Activated naive CD8-positive, alpha-beta T cell treated with anti-CD3 and anti-CD28 coated beads, Interleukin-2, amount 10 ng/mL, durations not matched to agents 7 days and 5 days (primary cell): ENCODE data around the gene SPACA6. TPM values are rescaled to one million over a fixed set of nuclear protein-coding genes. Genes with fewer than 3 reads are reported as not detected.
"Not testable (repeated sequence)": the region's sequence is repeated elsewhere in the genome, so short reads cannot be mapped to it uniquely, and the experiment has no call there.

Experiments used
- ATAC-seq: fragments of 150-1000 bp; cut with Tn5 transposase; one replicate; pipeline ENCODE4 v1.10.0; 2021; ENCODE audit warnings: low read depth, moderate library complexity
- POLR2A ChIA-PET: fragments of 350-600 bp; sonication (Branson Sonifier 250); formaldehyde crosslinking; loops from one replicate; lab custom pipeline; 2021; ENCODE audit warnings: antibody characterized with exemption; lab: Charles Lee
- DNase-seq: peaks from one replicate; pipeline ENCODE4 v3.0.0; 2021
- H3K27ac Mint-ChIP-seq: one replicate; pipeline ENCODE4 v1.8.0; 2022; ENCODE audit warnings: mild to moderate bottlenecking, mixed read lengths
- H3K27me3 Mint-ChIP-seq: one replicate; pipeline ENCODE4 v1.8.0; 2022; ENCODE audit warnings: mild to moderate bottlenecking, moderate library complexity, mixed read lengths
- H3K36me3 Mint-ChIP-seq: one replicate; pipeline ENCODE4 v1.8.0; 2021; ENCODE audit warnings: mild to moderate bottlenecking, mixed read lengths
- H3K4me1 Mint-ChIP-seq: one replicate; pipeline ENCODE4 v1.8.0; 2021; ENCODE audit warnings: mixed read lengths
- H3K4me3 Mint-ChIP-seq: one replicate; pipeline ENCODE4 v1.8.0; 2022; ENCODE audit warnings: mild to moderate bottlenecking, moderate library complexity, mixed read lengths
- H3K9me3 Mint-ChIP-seq: one replicate; pipeline ENCODE4 v1.8.0; 2021; ENCODE audit warnings: mixed read lengths
- total RNA-seq, 2 experiments: library from RNA; stranded (reverse); gene quantifications; one replicate each; pipeline ENCODE4 v1.2.3, GENCODE V29; 2021

SPACA6 gene
- total RNA-seq, 2 experiments from 2014 or later: 4.8 TPM

DNA sequence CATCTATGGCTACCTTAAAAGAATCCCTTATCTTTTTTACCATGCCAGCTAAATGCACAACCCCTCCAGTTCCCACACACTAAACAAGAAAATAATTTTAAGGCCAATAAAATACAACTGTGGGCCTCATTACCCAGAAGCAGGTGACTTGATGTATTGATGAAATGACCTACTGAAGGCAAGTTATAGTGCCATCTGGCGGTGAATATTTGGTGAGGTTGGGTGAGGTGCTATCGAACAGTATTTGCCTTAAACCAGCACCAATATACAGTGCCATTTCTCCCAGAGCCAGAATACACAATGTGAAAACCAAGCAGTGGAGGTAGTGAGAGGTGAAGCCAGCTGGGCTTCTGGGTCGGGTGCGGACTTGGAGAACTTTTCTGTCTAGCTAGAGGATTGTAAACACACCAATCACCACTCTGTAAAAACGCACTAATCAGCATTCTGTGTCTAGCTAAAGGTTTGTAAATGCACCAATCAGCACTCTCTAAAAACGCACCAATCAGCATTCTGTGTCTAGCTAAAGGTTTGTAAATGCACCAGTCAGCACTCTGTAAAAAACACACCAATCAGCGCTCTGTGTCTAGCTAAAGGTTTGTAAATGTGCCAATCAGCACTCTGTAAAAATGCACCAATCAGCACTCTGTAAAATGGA lies 17.1 kb upstream of the SPACA6 start:
- H3K4me1 Mint-ChIP-seq, H3K27me3 Mint-ChIP-seq, DNase-seq, ATAC-seq, H3K4me3 Mint-ChIP-seq, H3K27ac Mint-ChIP-seq, H3K36me3 Mint-ChIP-seq: not testable (repeated sequence)
- peaks cover 11% of the 10 kb centered on the region for H3K9me3 Mint-ChIP-seq
- POLR2A ChIA-PET: interaction anchor here (1.3 kb wide), 1 partner anchor 28 kb away, joined by 4 read pairs; no protein-coding TSS in a partner anchor

DNA sequence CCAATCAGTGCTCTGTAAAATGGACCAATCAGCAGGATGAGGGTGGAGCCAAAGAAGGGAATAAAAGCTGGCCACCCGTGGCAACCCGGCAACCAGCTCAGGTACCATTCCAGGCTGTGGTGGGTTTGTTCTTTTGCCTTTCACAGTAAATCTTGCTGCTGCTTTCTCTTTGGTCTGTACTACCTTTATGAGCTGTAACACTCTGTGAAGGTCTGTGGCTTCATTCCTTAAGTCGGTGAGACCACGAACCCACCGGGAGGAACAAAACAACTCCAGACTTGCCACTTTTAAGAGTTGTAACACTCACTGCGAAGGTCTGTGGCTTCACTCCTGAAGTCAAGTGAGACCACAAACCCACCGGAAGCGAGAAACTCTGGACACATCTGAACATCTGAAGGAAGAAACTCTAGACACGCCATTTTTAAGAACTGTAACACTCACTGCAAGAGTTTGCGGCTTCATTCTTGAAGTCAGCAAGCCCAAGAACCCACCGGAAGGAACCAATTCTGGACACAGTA lies 16.5 kb upstream of the SPACA6 start:
- DNase-seq: no peak
- peaks cover 7% of the 10 kb centered on the region for H3K27me3 Mint-ChIP-seq
- peaks cover 12% of the 10 kb centered on the region for H3K9me3 Mint-ChIP-seq
- peak; percentile 58 for ATAC-seq
- POLR2A ChIA-PET: interaction anchor here (1.3 kb wide), 1 partner anchor 28 kb away, joined by 4 read pairs; no protein-coding TSS in a partner anchor
- peaks cover 6% of the 10 kb centered on the region for H3K4me1 Mint-ChIP-seq
- H3K4me3 Mint-ChIP-seq: no peak overlapping the region
- peak overlapping the region; percentile 63 for H3K27ac Mint-ChIP-seq
- H3K36me3 Mint-ChIP-seq: peaks cover 1% of the 10 kb centered on the region

DNA sequence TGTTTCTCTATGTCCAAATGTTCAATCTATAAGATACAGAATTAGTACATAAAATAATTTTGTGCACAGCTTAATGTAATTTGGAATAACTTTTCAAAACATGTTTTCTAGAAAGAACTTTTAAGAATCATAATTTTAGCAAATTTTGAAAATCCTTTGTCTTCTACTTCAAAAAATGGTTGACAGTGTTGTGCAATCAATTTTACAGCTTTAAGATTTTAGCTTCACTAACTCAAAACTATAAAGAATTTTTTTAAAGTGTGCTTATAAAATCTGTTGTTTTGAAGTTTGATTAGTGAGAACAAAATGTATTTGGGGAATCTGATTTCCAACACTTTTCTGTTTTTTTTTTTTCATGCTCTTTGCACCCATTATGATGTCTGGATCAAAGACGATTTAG lies 12.7 kb upstream of the SPACA6 start:
- POLR2A ChIA-PET: no interaction called here
- peaks cover 14% of the 10 kb centered on the region for H3K9me3 Mint-ChIP-seq
- ATAC-seq: no peak
- peaks cover 6% of the 10 kb centered on the region for H3K4me1 Mint-ChIP-seq
- no peak overlapping the region for H3K27ac Mint-ChIP-seq
- DNase-seq: no peak
- no peak overlapping the region for H3K4me3 Mint-ChIP-seq
- H3K36me3 Mint-ChIP-seq: peaks cover 5% of the 10 kb centered on the region
- H3K27me3 Mint-ChIP-seq: peaks cover 10% of the 10 kb centered on the region

DNA sequence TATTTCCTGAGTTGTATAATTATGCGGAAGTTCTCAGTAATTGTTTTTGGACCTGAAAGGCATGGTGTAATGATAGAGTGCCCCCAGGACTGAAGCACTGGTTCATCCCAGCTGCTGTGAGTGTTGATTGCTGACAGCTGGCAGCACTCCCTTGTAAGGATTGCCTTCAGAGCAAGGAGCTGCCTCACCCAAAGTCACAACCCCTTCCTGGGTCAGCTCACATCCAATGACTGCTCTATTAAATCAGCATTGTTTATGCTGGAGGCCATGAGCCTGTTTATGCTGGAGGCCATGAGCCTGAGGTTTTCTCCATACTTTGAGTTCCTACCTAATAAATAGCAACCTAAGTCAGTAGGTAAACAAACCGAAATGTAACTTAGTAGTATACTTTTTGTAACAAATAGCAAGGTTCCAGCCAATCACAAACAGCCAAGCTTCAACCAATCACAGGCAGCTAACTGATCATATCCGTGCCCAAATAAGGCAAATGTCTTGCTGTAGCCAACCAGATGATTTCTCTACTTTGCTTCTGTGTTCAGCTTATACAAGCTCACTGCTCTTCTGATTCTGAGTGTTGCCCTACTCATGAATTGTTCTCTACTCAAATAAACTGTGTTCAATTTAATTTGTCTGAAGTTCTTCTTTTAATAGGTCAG lies 11.7 kb upstream of the SPACA6 start:
- peaks cover 4% of the 10 kb centered on the region for H3K4me1 Mint-ChIP-seq
- no peak for ATAC-seq
- H3K9me3 Mint-ChIP-seq: peaks cover 14% of the 10 kb centered on the region
- H3K36me3 Mint-ChIP-seq: peaks cover 5% of the 10 kb centered on the region
- no peak for DNase-seq
- POLR2A ChIA-PET: no interaction called here
- H3K27me3 Mint-ChIP-seq: peaks cover 10% of the 10 kb centered on the region
- no peak overlapping the region for H3K4me3 Mint-ChIP-seq
- H3K27ac Mint-ChIP-seq: no peak overlapping the region

DNA sequence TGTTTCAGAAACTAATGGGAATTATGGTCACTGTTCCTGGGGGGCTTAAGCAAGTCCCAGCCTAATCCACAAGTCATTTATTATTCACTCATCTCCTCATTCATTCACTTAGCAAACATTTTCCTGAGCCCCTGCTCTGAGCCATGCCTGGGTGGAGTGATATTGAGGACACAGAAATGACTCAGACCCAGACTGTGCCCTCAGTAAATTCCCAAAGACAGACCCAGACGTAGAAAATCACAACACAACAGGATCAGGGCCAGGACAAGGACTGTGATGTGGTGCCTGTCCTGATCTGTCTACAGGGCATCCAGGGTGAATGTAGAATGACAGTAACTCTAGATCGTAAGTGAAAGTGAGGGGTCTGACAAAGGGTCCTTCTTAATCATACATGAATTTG lies 7.0 kb upstream of the SPACA6 start:
- H3K4me3 Mint-ChIP-seq: no peak overlapping the region
- peaks cover 4% of the 10 kb centered on the region for H3K36me3 Mint-ChIP-seq
- DNase-seq: no peak
- H3K27ac Mint-ChIP-seq: no peak overlapping the region
- H3K4me1 Mint-ChIP-seq: peaks cover 4% of the 10 kb centered on the region
- peaks cover 7% of the 10 kb centered on the region for H3K9me3 Mint-ChIP-seq
- POLR2A ChIA-PET: no interaction called here
- peaks cover 21% of the 10 kb centered on the region for H3K27me3 Mint-ChIP-seq
- ATAC-seq: no peak

DNA sequence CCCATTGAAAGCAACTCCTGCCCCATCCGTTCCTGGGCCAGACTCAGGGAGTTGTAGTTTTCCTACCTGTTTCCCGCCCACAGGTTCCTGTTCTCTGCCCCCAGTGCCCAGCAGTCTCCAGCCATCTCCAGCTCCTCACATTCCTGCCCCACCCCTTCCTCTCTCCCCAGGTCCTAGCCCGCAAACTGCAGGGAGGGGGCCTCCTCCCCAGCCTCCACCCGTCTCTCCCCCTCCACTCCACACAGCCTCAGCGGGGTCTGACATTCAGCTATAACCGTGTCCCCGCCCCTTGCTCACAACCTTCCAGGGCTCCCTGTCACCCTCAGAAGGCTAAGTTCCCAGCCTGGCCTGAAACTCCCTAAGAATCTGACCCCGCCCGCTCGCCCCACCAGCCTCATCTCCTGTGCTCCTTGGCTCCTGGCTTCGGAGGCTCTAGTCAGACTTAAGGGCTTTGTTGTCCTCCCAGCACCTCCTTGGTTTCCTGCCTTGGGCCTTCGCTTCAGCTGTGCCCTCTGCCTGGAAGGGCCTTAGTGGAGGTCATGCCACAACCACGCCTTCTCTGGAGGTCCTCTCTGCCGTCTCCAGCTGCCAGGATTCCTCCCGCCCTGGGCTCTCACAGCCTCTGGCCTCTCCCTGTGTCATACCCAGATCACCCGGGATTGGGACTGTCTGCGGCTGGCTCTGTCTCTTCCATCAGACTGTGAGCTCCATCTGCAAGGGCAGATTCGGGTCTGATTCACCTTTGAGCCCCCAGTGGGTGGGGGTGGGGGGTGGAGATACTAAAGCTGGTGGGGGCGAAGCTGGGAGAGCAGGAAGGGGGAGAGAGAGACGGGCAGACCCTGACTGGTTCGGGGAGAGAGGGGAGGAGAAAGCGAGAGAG lies 5.1 kb upstream of the SPACA6 start:
- Mint-ChIP-seq H3K36me3 (peaks cover 4% of the 10 kb centered on the region), H3K27ac (no peak overlapping the region), H3K4me3 (peak overlapping the region; percentile 81), H3K4me1 (peaks cover 4% of the 10 kb centered on the region), H3K9me3 (peaks cover 7% of the 10 kb centered on the region), H3K27me3 (peaks cover 20% of the 10 kb centered on the region)
- DNase-seq: no peak
- POLR2A ChIA-PET: no interaction called here
- no peak for ATAC-seq

DNA sequence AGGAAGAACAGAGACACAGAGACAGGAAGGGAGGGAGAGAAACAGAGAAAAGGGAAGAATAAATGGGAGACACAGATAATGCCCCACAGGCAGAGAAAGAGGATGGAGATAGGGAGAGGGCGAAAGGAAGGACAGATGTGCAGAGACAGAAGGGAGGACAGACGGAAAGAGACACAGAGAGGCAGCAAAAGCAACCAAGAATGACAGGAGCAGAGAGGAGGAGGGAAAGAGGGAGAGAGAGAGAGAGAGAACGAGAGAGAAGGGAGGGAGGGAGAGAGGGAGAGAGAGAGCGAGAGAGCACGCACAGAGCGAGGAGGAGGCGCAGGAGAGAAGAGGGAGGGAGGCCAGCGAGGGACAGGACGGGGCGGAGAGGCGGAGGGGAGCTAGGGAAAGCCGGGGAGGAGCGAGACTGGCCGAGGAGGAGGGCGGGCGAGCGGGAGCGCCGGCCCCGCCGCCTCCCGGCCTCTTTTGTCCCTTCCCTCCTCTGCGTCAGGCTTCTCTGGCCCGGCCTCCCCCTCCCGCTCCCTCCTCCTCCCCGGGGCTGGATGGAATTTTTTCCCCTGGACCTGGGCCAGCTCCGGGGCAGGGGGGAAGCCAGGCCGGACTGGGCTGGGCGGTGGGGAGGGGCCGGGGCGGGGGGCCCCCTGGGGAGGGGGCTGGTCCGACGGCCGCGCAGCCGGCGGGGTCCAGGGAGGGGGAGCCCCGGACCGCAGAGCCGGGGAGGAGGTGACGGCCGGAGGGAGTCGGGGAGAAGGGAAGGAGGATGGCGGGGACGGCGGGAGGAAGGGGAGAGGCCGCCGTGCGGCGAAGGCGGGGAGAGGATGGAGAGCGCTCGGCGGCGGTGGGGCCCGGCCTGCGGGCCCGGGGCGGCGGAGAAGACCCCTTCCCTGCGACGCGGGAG lies 4.2 kb upstream of the SPACA6 start:
- Mint-ChIP-seq H3K4me1 (peaks cover 4% of the 10 kb centered on the region), H3K36me3 (peaks cover 4% of the 10 kb centered on the region), H3K4me3 (peak overlapping the region; percentile 81), H3K27me3 (peaks cover 20% of the 10 kb centered on the region), H3K9me3 (peaks cover 7% of the 10 kb centered on the region), H3K27ac (peak overlapping the region; percentile 32)
- ATAC-seq: peak; percentile 29
- peak; percentile 47 for DNase-seq
- POLR2A ChIA-PET: no interaction called here

DNA sequence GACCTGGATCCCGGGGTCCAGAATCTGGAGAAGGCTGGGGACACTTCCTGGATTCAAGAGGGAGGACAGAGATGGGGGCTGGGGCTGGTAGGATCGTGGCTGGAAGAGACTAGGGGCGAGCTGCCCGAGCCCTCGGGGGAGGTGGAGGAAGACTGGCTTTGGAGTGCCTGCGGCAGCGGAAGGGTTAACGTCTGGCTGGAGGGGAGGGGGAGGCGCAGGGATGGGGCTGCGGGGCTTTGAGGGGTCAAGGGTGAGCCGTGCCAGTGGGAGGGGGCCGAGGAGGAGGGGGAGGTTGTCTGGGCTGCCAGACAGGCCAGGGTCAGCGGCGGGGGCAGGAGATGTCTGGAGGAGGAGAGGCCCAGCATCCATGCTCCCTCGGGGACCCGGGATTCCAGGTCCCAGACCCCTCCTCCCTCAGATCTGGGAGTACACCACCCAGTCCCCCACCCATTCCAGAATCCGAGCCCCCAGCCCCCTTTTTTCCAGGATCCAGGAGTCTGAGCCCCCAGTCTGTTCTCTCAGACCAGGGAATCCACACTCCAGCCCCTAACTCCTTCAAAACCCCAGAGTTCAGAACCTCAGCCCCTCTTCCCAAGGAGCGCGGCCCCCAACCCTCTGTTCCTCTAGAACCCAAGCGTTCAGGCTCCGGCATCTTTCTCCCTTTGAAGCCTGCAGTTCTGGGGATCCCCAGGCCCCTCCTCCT lies 3.2 kb upstream of the SPACA6 start:
- H3K4me3 Mint-ChIP-seq: peak overlapping the region; percentile 79
- ATAC-seq (no peak), DNase-seq (no peak)
- peaks cover 2% of the 10 kb centered on the region for H3K36me3 Mint-ChIP-seq
- H3K27ac Mint-ChIP-seq: peak overlapping the region; percentile 78
- H3K4me1 Mint-ChIP-seq: peaks cover 4% of the 10 kb centered on the region
- H3K9me3 Mint-ChIP-seq: peaks cover 5% of the 10 kb centered on the region
- POLR2A ChIA-PET: no interaction called here
- peaks cover 18% of the 10 kb centered on the region for H3K27me3 Mint-ChIP-seq

DNA sequence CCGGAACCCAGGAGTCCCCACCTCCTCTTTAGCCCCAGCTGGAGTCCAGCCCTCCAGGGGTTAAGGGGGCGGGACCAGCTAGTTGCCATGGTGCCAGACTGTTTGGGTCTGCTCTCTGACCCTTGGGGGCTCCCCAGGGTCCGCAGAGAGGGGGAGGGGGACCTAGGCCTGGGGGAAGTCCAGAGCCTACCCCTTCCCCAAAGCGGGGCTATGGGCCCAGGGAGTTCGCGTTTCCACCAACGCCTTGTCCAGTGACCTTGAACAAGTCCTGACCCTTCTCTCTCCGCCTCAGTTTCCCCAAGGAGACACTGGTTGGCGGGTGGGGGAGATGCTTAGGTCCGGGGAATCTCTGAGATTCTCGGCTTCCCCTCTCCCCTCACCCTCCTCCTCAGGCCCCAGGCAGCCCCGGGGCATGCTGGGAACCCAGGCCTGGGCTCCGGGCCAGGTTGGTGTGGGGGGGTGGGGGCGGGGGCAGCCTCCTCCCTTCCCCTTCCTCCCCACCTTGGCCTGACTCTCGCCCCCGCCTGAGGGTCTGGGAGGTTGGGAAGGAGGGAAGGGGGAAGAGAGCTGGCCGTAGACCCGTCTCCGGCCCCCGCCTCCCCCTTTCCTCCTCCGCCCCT lies 2.6 kb upstream of the SPACA6 start:
- H3K4me3 Mint-ChIP-seq: peak overlapping the region; percentile 79
- peaks cover 17% of the 10 kb centered on the region for H3K27me3 Mint-ChIP-seq

DNA sequence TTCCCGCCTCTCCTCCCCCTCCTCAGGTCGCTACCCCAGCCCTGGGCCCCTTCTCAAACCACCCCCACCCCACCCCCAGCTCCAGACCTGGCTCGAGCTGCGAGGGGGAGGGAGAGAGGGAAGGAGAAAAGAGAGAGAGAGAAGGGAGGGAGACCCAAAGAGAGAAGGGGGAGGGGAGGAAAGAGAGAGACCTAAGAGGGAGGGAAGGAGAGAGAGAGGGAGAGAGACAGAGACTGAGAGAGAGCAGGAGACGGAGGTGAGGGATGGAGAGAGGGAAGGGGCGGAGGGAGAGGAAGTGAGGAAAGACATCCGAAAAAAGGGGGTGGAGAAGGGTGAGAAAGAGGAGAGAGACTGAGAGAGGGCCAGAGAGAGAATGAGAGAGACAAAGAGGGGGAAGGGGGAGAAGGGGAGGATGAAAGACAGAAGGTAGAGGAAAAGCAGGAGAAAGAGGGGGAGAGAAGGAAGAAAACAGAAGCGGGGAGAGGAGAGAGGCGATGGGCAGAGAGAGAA lies 2.0 kb upstream of the SPACA6 start:
- peak overlapping the region; percentile 42 for H3K4me3 Mint-ChIP-seq
- H3K4me1 Mint-ChIP-seq: peaks cover 4% of the 10 kb centered on the region
- DNase-seq (no peak), ATAC-seq (no peak)
- peaks cover 17% of the 10 kb centered on the region for H3K27me3 Mint-ChIP-seq
- H3K27ac Mint-ChIP-seq: peak overlapping the region; percentile 45
- POLR2A ChIA-PET: no interaction called here
- no peaks in the 10 kb centered on the region for H3K36me3 Mint-ChIP-seq
- H3K9me3 Mint-ChIP-seq: peaks cover 1% of the 10 kb centered on the region

More for the DNA sequence above, 2.6 kb upstream of the SPACA6 start:
- H3K4me1 Mint-ChIP-seq: peaks cover 4% of the 10 kb centered on the region
- H3K9me3 Mint-ChIP-seq: peaks cover 2% of the 10 kb centered on the region
- DNase-seq (peak; percentile 58), ATAC-seq (peak; percentile 69)
- POLR2A ChIA-PET: no interaction called here
- peak overlapping the region; percentile 78 for H3K27ac Mint-ChIP-seq
- H3K36me3 Mint-ChIP-seq: no peaks in the 10 kb centered on the region

DNA sequence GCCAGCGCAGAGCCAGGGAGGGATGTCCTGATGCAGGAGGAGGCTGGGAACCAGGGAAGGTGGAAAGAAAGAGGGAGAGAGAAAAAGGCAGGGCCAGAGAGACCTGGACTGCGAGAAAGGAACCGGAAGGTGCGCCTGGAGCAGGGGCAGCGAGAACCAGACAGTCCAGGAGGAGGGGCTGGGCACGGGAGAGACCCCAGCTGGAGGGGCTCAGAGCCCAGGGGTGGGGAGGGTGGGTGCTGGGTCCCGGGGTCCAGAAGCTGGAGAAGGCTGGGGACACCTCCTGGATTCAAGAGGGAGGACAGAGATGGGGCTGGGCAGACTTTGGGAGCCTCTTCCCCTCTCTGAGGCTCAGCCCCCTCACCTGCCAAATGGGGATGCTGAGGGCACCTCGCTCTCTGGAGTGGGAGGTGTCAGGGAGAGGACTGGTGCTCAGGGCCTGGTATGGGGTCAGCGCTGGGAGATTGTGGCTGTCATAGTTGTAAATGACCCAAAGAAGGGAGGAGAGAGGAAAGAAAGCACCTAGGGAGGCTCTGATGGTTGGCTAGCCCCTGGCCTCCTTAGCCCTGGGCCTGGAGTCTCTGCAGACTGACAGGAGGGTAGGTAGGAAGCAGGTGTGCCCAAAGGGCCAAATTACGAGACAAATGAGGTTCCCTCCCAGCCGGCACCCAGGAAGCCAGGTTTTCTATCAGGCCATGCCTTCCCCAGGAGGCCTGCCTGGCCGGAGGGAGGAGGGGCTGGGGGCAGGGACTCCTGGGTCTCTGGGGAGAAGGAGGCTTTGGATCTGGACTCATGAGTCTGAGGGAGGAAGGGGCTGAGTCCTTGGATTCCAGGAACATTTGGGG lies 1.3 kb upstream of the SPACA6 start:
- Mint-ChIP-seq H3K27me3 (peaks cover 17% of the 10 kb centered on the region), H3K4me1 (peaks cover 4% of the 10 kb centered on the region), H3K9me3 (no peaks in the 10 kb centered on the region), H3K36me3 (no peaks in the 10 kb centered on the region), H3K4me3 (no peak overlapping the region), H3K27ac (peak overlapping the region; percentile 45)
- DNase-seq (no peak), ATAC-seq (no peak)
- POLR2A ChIA-PET: no interaction called here
